GM21367 (cell line): Measurements from ENCODE around the gene SH3PXD2B.

Source experiments
- ATAC-seq: cut with Tn5 transposase; IDR thresholded peaks from one replicate; pipeline ENCODE4 v1.9.1; 2021; ENCODE audit not compliant: unreplicated experiment

The SH3PXD2B gene

GRCh38 chr5:172281346-172281745, 173.0 kb downstream of the SH3PXD2B start:
- ATAC-seq, result no peak

DNA sequence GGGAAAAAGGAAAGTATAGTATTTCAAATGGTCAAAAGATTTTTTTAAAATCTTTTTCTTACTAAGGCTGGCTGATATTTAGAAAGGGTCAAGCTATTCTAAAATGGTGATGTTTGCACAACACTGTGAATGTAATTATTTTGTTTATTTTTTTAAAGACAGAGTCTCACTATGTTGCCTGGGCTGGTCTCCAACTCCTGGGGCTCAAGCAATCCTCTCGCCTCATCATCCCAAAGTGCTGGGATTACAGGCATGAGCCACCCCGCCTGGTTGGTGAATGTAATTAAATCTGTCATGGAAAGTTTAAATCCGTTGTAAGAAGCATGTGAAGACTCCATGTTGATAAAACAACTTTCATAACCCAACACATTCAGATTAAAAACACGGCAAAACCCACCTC, 173.4 kb downstream of the SH3PXD2B start:
- no peak for ATAC-seq

GRCh38 chr5:172280317-172280716, 174.0 kb downstream of the SH3PXD2B start:
- no peak for ATAC-seq

- ATAC-seq, result no peak
Observed at GRCh38 chr5:172278356-172278755, 176.0 kb downstream of the SH3PXD2B start.

DNA sequence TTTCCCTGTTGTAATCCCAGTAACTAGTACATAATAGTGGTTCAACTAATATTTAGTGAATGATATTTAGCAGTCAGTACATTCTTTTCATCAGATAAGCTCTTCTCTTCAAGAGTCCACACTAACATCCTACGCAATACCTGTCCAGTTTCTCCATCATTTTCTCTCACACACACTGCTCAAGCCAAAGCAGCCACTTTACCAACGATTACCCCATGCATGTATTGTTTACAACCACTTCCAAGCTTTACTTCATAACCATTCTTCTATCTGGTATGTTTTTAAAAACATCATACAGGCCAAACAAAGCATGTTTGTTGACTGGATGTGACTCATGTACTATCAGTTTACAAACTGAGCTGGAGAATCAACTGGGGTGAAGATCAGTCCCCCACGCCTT, 178.1 kb downstream of the SH3PXD2B start:
- ATAC-seq, result no peak
